HepG2 (cell line): Measurements from ENCODE around the gene PLEKHB2. TPM values are rescaled to one million over a fixed set of nuclear protein-coding genes. Genes with fewer than 3 reads are reported as not detected.

Experiments
- CSRNP1 ChIP-seq: sonication (generic); formaldehyde crosslinking; IDR thresholded peaks from 2 replicates; pipeline ENCODE4 v1.8.1; 2023; ENCODE audit warnings: mild to moderate bottlenecking, missing genetic modification reagents
- GTF3A ChIP-seq: sonication (generic); formaldehyde crosslinking; conservative IDR thresholded peaks from 2 replicates; pipeline ENCODE4 v1.4.0; 2020; ENCODE audit warnings: mild to moderate bottlenecking, missing genetic modification reagents
- HNF1B ChIP-seq: sonication (generic); formaldehyde crosslinking; IDR thresholded peaks from 2 replicates; pipeline ENCODE4 v1.5.1; 2020; ENCODE audit warnings: mild to moderate bottlenecking, moderate library complexity, missing genetic modification reagents
- IRF9 ChIP-seq: sonication (generic); formaldehyde crosslinking; IDR thresholded peaks from 2 replicates; pipeline ENCODE4 v1.8.0; 2022; ENCODE audit warnings: missing genetic modification reagents, mild to moderate bottlenecking, borderline replicate concordance
- KDM1A ChIP-seq: IDR thresholded peaks from 2 replicates; pipeline ENCODE4 v1.6.1; 2016; ENCODE audit warnings: missing compliant biosample characterization
- PHF8 ChIP-seq: sonication (generic); formaldehyde crosslinking; IDR thresholded peaks from 2 replicates; pipeline ENCODE4 v1.5.0; 2020; ENCODE audit warnings: missing genetic modification reagents
- RORA ChIP-seq: sonication (generic); formaldehyde crosslinking; IDR thresholded peaks from 2 replicates; pipeline ENCODE4 v1.5.0; 2020; ENCODE audit warnings: mild to moderate bottlenecking, missing genetic modification reagents, moderate library complexity
- SAFB2 ChIP-seq: sonication (generic); formaldehyde crosslinking; IDR thresholded peaks from 2 replicates; pipeline ENCODE4 v1.5.1; 2020; ENCODE audit warnings: missing genetic modification reagents, low read depth, mild to moderate bottlenecking, borderline replicate concordance
- ZBTB44 ChIP-seq: sonication (generic); formaldehyde crosslinking; IDR thresholded peaks from 2 replicates; pipeline ENCODE4 v1.4.0; 2020; ENCODE audit warnings: missing genetic modification reagents
- ZNF44 ChIP-seq: sonication (generic); formaldehyde crosslinking; IDR thresholded peaks from 2 replicates; pipeline ENCODE4 v1.5.1; 2020; ENCODE audit warnings: mild to moderate bottlenecking, missing genetic modification reagents
- ZNF567 ChIP-seq: sonication (generic); formaldehyde crosslinking; IDR thresholded peaks from 2 replicates; pipeline ENCODE4 v1.8.1; 2023; ENCODE audit warnings: mild to moderate bottlenecking, missing genetic modification reagents, borderline replicate concordance
- ZNF737 ChIP-seq: sonication (generic); formaldehyde crosslinking; IDR thresholded peaks from 2 replicates; pipeline ENCODE4 v1.5.0; 2020; ENCODE audit warnings: missing genetic modification reagents, mild to moderate bottlenecking, borderline replicate concordance
- polyA plus RNA-seq, 8 experiments: library from polyadenylated mRNA; depleted of rRNA in 3 of 8; stranded (reverse) in 7 of 8; unstranded in 1 of 8; fragments of >200 nt; fragmentation: Illumina TruSeq in 4 of 8; extraction: Trizol in 4 of 8; gene quantifications; 2 replicates each; pipeline versions ENCODE4 v1.2.1 to v1.2.3, GENCODE V29; 2011 to 2016; ENCODE audit warnings: low read depth in 4 of 8, missing spikeins in 1 of 8, mixed read lengths in 1 of 8; ENCODE audit not compliant: insufficient read depth in 1 of 8
- total RNA-seq, 5 experiments: library from RNA; depleted of rRNA; stranded (reverse); fragments of >200 nt; fragmentation: Illumina TruSeq; extraction: Trizol; gene quantifications; 2 replicates each; pipeline ENCODE4 v1.2.3, GENCODE V29; 2016; ENCODE audit warnings: low read depth in 1 of 5
- TF ChIP-seq, protein P1 (sequence below): sonication (generic); formaldehyde crosslinking; IDR thresholded peaks from 2 replicates; pipeline ENCODE4 v1.4.0; 2020; ENCODE audit warnings: missing genetic modification reagents, borderline replicate concordance

Gene PLEKHB2
- total and polyA plus RNA-seq, 2 of the 13 experiments (the other 11 are each of a cell fraction or from before 2014, with no cell fraction given) = 73.0 to 78.9 TPM

DNA sequence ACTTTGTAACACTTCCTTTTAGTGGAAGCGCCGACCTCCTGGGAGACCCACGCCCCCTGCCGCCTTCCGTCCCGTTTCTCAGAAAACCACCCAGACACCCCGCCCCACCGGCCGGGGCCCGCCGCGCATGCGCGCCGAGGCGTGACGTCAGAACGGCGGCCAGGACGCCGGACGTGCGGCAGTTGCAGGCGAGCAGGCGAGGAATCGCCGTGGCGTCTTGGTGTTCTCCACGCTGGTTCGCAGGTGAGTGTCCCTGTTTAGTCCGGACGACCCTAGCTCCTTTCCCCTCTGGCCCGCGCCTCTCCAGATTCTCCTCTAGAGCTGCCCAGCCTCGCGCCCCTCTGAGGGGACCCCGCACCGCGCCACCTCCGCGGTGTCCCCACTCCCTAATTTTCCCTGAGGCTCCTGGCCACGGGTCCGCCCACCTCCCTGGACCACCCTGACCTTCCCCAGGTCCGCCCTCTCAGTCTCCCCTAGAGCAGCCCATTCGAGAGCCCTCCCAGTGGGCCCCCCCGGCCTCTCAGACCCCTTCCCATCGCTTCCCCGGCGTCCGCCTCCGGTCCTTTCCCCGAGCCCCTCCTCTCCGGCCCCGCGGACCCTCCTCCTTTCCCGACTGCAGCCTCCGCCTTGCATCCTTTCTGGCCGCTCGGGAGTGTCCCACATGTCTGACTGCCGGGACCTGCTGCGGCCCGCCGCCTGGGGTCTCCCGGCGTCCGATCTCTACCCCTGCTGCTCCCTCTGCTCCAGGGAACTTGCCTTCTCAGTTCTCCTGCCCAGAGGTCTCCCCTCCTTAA is at the start of gene PLEKHB2 (continued):
- TF ChIP-seq HNF1B (CRISPR knock-in tag) (peak; percentile 41; the same call in 1 of the 2 replicates), IRF9 (CRISPR knock-in tag) (no peak), ZNF737 (no peak), KDM1A (CRISPR knock-in tag) (no peak), RORA (no peak), ZBTB44 (0 out of 2 replicates have a peak, but pooled peaks have one; percentile 8), CSRNP1 (CRISPR knock-in tag) (no peak), GTF3A (CRISPR knock-in tag) (no peak), ZNF567 (CRISPR knock-in tag) (no peak), ZNF44 (CRISPR knock-in tag) (0 out of 2 replicates have a peak, but pooled peaks have one; percentile 45), SAFB2 (CRISPR knock-in tag) (peak; percentile 86), PHF8 (CRISPR knock-in tag) (peak; percentile 80; the same call in 1 of the 2 replicates)
- TF ChIP-seq, protein P1, sequence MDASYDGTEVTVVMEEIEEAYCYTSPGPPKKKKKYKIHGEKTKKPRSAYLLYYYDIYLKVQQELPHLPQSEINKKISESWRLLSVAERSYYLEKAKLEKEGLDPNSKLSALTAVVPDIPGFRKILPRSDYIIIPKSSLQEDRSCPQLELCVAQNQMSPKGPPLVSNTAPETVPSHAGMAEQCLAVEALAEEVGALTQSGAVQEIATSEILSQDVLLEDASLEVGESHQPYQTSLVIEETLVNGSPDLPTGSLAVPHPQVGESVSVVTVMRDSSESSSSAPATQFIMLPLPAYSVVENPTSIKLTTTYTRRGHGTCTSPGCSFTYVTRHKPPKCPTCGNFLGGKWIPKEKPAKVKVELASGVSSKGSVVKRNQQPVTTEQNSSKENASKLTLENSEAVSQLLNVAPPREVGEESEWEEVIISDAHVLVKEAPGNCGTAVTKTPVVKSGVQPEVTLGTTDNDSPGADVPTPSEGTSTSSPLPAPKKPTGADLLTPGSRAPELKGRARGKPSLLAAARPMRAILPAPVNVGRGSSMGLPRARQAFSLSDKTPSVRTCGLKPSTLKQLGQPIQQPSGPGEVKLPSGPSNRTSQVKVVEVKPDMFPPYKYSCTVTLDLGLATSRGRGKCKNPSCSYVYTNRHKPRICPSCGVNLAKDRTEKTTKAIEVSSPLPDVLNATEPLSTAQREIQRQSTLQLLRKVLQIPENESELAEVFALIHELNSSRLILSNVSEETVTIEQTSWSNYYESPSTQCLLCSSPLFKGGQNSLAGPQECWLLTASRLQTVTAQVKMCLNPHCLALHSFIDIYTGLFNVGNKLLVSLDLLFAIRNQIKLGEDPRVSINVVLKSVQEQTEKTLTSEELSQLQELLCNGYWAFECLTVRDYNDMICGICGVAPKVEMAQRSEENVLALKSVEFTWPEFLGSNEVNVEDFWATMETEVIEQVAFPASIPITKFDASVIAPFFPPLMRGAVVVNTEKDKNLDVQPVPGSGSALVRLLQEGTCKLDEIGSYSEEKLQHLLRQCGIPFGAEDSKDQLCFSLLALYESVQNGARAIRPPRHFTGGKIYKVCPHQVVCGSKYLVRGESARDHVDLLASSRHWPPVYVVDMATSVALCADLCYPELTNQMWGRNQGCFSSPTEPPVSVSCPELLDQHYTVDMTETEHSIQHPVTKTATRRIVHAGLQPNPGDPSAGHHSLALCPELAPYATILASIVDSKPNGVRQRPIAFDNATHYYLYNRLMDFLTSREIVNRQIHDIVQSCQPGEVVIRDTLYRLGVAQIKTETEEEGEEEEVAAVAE = 0 out of 2 replicates have a peak, but pooled peaks have one; percentile 31
